SK-N-MC (cell line): ENCODE measurements around the gene BCKDHA.
"Not testable (repeated sequence)": the region's sequence is repeated elsewhere in the genome, so short reads cannot be mapped to it uniquely, and the experiment has no call there.

Experiments
- DNase-seq: peaks from one replicate; pipeline ENCODE4 v3.0.0-alpha.2; 2011; ENCODE audit warnings: low read depth, low spot score
- H3K27ac ChIP-seq: fragments of 200-600 bp; sonication (generic); 2 replicates; pipeline ENCODE4 v1.5.1; 2016; ENCODE audit warnings: mixed run types
- H3K36me3 ChIP-seq: fragments of 200-600 bp; sonication (generic); 2 replicates; pipeline ENCODE4 v1.6.1; 2017; ENCODE audit warnings: antibody characterized with exemption, low read length, mixed read lengths; ENCODE audit not compliant: insufficient read depth
- H3K4me3 ChIP-seq: fragments of 200-600 bp; sonication (generic); 2 replicates; pipeline ENCODE4 v1.5.1; 2016
- H3K9ac ChIP-seq: fragments of 200-600 bp; sonication (generic); 2 replicates; pipeline ENCODE4 v1.8.0; 2017; ENCODE audit warnings: mixed run types, mixed read lengths; ENCODE audit not compliant: insufficient read length
- H3K9me3 ChIP-seq: fragments of 200-600 bp; sonication (generic); 2 replicates; pipeline ENCODE4 v1.6.1; 2017; ENCODE audit warnings: low read depth, mild to moderate bottlenecking, antibody characterized with exemption, low read length, moderate library complexity, mixed read lengths
- EZH2 ChIP-seq: fragments of 200-600 bp; sonication (generic); IDR thresholded peaks from one replicate; pipeline ENCODE4 v1.6.1; 2017; ENCODE audit warnings: antibody characterized with exemption
- FOXP2 ChIP-seq: optimal IDR thresholded peaks from 2 replicates; pipeline ENCODE3; 2011; ENCODE audit warnings: mild to moderate bottlenecking, moderate library complexity; ENCODE audit not compliant: insufficient read depth; ENCODE audit errors: extremely low read length, control extremely low read depth
- POLR2AphosphoS5 ChIP-seq: IDR thresholded peaks from 2 replicates; pipeline ENCODE4 v1.6.1; 2012; ENCODE audit warnings: mild to moderate bottlenecking, low read depth, low read length, borderline replicate concordance

Gene BCKDHA

DNA sequence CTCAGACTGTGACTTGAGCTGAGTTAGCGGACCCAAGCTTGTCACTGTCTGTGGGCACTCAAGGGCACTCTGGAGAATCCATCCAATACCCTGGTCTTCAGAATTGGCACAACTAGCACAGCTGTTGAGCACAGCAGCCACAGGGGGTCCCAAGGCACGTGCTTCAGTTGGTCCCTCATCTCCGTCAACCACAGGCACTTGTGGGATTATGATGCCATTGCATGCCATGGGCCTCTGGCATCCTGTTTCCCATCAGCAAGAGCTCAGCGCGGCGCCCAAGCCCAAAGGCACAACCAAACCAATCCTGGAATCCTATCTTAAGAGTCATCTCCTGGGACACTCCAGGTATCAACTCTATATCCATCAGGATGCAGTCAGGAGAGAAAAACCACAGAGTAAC is 33.3 kb downstream of the BCKDHA start:
- no peak for DNase-seq
- H3K9ac ChIP-seq: no peak overlapping the region
- H3K9me3 ChIP-seq: no peaks in the 10 kb centered on the region
- TF ChIP-seq EZH2 (no peak), POLR2AphosphoS5 (no peak), FOXP2 (no peak)
- H3K36me3 ChIP-seq: peaks cover 25% of the 10 kb centered on the region; the same call in 1 of the 2 replicates
- no peak overlapping the region for H3K4me3 ChIP-seq
- H3K27ac ChIP-seq: 0 out of 2 replicates have a peak overlapping the region, but pooled peaks have one; percentile 42

DNA sequence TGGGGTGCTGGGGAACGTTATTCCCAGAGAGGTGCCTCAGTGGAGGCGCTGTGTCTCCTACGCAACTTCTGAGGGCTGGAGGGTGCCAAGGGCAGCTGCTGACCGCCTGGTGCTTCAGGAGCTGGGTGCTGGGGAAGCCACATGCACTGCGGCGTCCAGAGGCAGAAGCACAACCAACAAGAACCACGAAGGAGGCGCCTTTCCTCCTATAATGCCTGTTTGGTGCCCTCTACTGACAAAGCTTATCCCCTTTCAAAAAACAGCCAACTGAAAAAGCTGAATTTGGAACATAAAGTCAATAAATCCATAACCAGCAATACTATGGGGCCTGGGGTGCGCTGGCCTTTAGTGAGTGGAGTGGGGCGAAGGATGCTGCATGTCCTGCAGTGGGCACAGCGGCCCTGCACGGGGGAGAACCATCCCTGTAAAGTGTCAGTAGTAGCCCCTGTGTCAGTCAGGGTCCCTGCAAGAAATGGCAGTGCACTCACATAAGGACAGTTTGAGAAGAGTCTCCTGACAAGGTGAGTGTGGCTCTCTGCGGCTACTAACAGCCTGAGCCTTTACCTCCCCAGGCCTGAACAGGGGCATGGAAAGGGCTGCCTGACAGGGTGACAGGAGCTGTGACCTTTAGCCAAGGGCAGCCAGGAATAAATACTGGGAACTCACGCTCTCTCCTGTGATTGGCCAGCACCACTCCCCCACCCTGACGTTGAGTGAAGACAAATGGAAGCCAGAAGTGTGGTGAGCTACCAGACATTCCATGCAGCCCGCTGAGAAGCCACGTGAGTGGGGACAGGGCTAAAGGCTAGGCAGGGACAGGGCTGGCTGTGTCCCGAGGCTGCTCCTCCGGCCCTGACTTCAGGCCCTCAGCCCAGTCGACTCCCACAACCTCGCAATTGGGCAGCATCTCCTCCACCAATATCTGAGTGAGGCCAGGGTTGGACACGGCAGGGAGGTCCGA is 34.1 kb downstream of the BCKDHA start:
- no peak for DNase-seq
- peaks cover 32% of the 10 kb centered on the region; the same call in 1 of the 2 replicates for H3K36me3 ChIP-seq
- H3K9ac ChIP-seq: no peak overlapping the region
- TF ChIP-seq EZH2 (no peak), FOXP2 (no peak), POLR2AphosphoS5 (no peak)
- H3K9me3 ChIP-seq: no peaks in the 10 kb centered on the region
- H3K4me3 ChIP-seq: no peak overlapping the region
- 0 out of 2 replicates have a peak overlapping the region, but pooled peaks have one; percentile 42 for H3K27ac ChIP-seq

DNA sequence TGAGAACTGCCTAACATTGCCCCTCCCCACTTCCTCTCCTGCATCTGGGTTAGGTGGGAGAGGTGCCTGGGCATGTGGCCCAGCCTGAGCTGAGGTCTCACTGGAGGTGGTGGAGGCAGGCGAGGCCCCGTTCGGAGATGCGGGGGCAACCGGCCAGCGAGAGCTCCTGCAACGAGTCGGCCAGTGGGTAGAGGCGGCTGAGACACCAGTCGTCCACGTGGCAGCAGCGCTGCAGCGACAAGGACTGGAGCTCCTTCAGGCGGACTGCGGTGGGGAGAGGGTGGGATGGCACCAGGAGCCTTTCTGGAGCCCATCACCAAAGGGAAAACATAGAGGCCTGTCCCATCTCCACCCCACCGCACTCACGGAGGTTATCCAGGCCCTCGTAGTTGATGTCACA is 35.6 kb downstream of the BCKDHA start:
- DNase-seq: no peak
- Histone ChIP-seq H3K27ac (no peak overlapping the region), H3K4me3 (no peak overlapping the region), H3K9ac (no peak overlapping the region), H3K9me3 (no peaks in the 10 kb centered on the region), H3K36me3 (peaks cover 36% of the 10 kb centered on the region; the same call in 1 of the 2 replicates)
- no peak for TF ChIP-seq FOXP2
- TF ChIP-seq EZH2: no peak
- no peak for TF ChIP-seq POLR2AphosphoS5

DNA sequence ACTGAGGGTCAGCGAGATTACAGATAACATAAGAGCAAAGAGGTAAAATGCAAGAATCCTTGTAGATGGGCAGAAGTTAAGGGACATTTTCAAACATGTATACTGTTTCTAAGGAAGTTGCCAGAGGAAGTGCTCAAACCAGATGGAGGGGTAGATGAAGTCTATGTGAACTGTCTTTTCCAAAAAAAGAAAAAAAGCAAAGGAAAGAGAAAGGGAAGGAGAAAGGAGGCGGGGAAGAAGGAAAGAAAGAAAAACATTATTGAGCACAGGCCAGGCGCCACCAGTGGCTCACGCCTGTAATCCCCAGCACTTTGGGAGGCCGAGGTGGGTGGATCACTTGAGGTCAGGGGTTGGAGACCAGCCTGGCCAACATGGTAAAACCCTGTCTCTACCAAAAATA is 36.8 kb downstream of the BCKDHA start:
- Histone ChIP-seq H3K36me3 (peaks cover 36% of the 10 kb centered on the region; the same call in 1 of the 2 replicates), H3K4me3 (no peak overlapping the region), H3K9me3 (no peaks in the 10 kb centered on the region), H3K27ac (no peak overlapping the region), H3K9ac (no peak overlapping the region)
- DNase-seq: no peak
- TF ChIP-seq FOXP2: no peak
- no peak for TF ChIP-seq EZH2
- TF ChIP-seq POLR2AphosphoS5: no peak

DNA sequence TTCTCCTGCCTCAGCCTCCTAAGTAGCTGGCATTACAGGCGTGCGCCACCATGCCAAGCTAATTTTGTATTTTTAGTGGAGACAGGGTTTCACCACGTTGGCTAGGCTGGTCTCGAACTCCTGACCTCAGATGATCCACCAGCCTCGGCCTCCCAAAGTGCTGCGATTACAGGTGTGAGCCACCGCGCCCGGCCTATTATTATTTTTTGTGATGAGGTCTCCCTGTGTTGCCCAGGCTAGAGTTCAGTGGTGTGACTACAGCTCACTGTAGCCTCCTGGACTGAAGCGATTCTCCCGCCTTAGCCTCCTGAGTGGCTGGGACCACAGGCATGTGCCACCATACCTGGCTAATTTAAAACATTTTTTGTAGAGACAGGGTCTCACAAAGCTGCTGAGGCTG is 37.8 kb downstream of the BCKDHA start:
- DNase-seq, H3K9me3 ChIP-seq, H3K27ac ChIP-seq, H3K4me3 ChIP-seq, H3K9ac ChIP-seq: not testable (repeated sequence)
- H3K36me3 ChIP-seq: peaks cover 36% of the 10 kb centered on the region; the same call in 1 of the 2 replicates

DNA sequence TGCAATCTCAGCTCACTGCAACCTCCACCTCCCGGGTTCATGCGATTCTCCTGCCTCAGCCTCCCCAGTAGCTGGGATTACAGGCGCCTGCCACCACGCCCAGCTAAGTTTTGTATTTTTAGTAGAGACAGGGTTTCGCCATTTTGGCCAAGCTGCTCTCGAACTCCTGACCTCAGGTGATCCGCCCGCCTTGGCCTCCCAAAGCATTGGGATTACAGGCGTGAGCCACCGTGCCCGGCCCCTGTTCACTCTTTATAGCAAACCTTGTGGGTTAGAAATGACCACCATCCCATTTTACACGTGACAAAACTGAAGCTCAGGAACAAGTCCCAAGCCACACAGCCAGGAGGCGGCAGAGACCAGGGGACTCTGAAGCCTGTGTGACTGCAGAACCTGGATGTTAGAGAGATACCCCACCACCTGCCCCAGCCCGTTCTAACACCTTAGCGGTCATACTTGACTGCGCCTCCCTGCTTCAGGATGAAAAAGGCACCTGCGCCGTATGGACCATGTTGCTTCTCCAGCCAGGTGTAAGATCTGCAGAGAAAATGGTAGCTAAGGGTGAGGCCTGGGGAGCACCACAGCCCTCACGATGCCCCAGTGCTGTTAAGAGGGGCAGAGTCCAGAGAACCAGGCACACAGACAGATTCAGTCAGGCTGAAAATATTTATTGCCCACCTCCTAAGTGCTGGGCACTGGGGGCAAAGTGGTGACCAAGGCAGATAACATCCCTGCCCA is 38.5 kb downstream of the BCKDHA start:
- Histone ChIP-seq H3K9ac (no peak overlapping the region), H3K27ac (no peak overlapping the region), H3K9me3 (no peaks in the 10 kb centered on the region), H3K4me3 (no peak overlapping the region), H3K36me3 (peaks cover 33% of the 10 kb centered on the region; the same call in 1 of the 2 replicates)
- TF ChIP-seq POLR2AphosphoS5: no peak
- TF ChIP-seq FOXP2: no peak
- no peak for TF ChIP-seq EZH2
- no peak for DNase-seq

DNA sequence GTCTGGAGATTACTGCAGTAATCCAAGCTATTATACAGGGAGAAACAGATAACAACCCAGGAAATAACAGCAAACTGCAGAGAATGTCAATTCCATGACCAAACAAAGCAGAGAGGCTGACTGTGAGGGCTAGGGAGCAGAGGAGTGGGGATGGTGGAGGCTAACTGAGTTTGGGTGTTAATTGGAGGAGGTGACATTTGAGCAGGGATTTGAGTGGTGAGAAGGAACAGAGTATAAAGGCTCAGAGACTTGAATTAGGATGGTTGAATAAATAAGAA is 39.0 kb downstream of the BCKDHA start:
- no peak overlapping the region for H3K9ac ChIP-seq
- no peaks in the 10 kb centered on the region for H3K9me3 ChIP-seq
- H3K36me3 ChIP-seq: peaks cover 30% of the 10 kb centered on the region; the same call in 1 of the 2 replicates
- no peak for DNase-seq
- TF ChIP-seq FOXP2 (no peak), EZH2 (no peak), POLR2AphosphoS5 (no peak)
- H3K27ac ChIP-seq: no peak overlapping the region
- no peak overlapping the region for H3K4me3 ChIP-seq

DNA sequence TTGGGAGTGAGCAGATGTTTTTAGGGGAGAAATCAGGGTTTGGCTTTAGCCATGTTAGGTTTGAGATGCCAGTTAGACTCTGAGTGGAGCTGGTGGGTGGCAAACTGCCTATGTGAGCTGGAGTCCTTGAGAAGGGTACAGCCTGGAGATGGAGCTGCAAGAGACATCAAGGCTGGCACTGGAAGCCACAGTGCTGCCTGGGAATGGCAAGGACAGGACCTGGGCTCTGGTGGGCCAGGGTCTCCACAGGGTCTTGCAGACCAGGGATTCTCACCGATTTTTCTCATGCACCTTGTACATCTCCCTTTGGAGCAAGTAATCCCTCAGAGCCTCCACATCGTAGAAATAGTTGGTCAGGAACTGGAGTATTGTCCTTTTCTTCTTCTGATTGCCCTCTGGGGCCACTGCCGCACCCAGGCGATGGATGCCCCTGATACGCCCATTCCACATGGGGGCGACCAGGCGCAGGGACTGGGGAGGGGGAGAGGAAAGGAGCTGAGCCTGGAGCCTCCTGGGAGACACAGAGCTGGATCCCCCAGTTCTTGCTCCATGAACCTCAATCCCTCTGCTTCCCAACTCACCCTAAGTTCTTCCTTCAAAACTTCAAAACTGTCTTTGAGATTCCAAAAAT is 40.4 kb downstream of the BCKDHA start:
- no peak overlapping the region for H3K4me3 ChIP-seq
- peaks cover 16% of the 10 kb centered on the region; the same call in 1 of the 2 replicates for H3K36me3 ChIP-seq
- no peak overlapping the region for H3K27ac ChIP-seq
- DNase-seq: no peak
- no peak overlapping the region for H3K9ac ChIP-seq
- TF ChIP-seq POLR2AphosphoS5: no peak
- no peak for TF ChIP-seq FOXP2
- TF ChIP-seq EZH2: no peak
- H3K9me3 ChIP-seq: no peaks in the 10 kb centered on the region
